Amniotic epithelial cell (primary cell): Measurements from ENCODE around the gene FCRL5.
"Not testable (repeated sequence)": the region's sequence is repeated elsewhere in the genome, so short reads cannot be mapped to it uniquely, and the experiment has no call there.

ENCODE experiments used
- DNase-seq: peaks from one replicate; pipeline ENCODE4 v3.0.0-alpha.2; 2010; ENCODE audit warnings: low read depth

Gene FCRL5

GRCh38 chr1:157487504-157487903, 64.8 kb downstream of the FCRL5 start:
- no peak for DNase-seq

DNA sequence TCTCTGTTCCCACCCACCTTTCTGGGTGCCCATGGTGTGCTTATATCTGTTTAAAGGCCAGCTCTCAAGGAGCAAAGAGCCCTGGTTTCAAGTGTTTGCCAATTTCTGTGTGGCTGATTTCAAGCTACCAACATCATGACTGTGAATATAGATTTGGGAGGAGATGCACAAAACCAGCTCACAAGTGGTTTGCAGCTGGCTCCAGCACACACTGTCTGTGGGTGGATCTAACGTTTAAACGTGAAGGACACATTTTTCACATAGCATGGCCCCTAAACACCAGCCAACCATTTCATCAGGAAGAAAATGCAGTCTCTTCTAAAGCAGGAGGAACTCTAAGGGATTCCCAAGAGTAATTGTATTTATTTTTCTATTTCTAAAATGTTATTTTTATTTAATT, 65.2 kb downstream of the FCRL5 start:
- DNase-seq = no peak

DNA sequence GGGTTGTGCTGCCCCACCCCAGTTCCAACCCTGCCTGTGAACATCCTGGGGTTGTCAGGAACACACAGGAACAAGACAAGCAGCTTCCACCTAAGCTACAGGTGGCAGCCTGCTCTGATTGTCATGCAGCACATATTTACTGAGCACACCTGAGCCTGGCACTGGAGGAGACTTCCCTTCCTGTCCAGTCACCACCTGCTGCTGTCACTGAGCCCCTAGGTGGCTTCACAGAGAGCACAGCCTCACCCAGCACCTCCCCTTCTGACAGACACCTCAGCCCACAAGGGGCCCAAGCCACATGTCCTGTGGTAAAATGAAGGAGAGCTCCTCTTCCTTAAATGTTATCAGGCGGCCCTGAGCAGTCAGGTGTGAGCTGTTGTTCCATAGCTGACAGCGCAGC, 65.9 kb downstream of the FCRL5 start:
- not testable (repeated sequence) for DNase-seq

DNA sequence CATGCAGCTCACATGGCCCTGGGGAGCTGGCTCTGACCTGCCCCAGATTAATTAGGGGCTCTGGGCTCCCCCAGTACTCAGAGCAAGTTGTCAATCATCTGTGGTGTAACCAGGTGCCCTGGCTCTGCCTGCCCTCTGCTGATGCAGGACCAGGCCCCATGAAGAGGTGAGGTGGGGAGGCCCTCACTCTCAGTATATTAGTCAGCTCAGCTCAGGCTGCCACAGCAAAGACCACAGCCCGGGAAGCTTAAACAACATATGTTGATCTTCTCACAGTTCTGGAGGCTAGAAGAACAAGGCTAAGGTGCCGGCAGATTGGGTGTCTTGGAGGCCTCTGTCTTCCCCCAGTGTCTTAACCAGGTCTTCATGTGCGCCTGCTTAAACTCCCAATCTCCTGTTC, 66.5 kb downstream of the FCRL5 start:
- no peak for DNase-seq

DNA sequence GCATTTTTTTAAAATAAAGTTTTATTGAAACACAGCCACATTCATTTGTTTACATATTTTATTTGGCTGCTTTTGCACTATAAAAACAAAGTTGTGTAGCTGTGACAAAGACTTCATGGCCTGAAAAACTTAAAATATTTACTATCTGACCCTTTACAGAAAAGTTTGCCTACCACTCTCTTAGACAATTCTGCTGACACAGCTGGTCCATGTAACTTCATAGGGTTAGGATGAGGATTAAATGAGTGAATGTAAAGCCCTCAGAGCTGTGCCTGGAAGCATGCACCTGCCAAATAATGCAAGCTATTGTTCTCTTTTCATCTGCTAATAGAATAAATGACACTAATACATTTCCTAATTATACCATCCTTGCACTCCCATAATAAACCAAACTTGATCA, 67.7 kb downstream of the FCRL5 start:
- DNase-seq = no peak

- DNase-seq = no peak
Observed at GRCh38 chr1:157483635-157484034, 68.7 kb downstream of the FCRL5 start.

DNA sequence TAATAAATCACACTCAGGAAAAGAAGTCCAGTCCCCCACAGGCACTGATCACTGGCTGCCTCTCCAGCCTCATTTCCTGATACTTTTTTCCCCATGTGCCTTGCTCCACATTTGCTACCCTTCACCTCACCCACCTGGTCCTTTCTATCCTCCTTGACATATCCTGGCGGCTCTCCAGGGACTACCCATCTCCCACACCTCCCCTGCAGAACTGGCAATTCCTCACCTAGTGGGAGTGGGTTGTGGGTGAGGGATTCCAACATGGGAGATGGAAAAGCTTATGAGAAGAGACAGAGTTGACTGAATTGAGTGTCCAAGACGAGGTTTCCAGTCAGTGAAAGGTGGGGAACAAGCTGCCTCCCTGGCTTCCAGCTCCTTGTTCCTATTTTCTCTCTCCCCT, 69.6 kb downstream of the FCRL5 start:
- DNase-seq = no peak

DNA sequence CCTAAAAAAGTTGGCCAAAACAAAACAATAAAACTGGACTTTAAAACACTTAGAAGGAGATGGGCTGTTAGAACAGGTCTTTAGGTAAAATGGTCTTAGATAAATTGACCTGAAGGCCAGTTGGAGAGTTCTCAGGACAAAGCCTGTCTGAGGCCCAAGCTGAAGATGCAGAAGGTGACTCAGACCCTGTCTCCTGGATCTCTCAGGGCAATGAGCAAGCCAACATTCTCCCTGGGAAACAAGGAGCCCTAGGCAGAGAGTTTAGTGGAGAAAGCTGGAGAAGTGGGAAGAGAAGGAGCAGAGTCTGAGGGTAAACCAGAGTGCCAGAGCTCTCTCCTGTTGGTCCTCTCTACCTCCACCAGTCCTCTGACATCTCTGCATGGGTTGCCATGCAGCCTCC, 70.1 kb downstream of the FCRL5 start:
- DNase-seq = no peak

- no peak for DNase-seq
Observed at GRCh38 chr1:157478030-157478429, 74.3 kb downstream of the FCRL5 start.

DNA sequence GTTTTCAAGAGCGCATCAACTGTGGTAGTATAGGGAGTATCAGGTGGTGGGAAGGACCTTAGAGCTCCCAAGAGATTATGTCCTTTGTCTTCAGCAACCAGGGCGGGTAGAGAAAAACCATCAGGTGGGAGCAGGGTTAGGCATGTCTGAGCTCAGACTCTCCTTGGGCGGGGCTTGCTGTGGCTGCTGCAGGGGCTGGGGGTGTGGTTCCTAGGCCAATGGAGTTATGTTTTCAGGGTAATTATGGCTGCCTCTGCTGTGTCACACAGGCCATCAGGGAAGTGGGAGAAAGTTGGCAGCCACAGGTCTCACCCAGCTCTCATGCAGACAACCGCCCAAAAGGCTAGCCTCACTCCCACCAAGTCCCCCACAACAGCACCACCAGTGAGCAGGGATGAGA, 74.9 kb downstream of the FCRL5 start:
- DNase-seq = no peak

DNA sequence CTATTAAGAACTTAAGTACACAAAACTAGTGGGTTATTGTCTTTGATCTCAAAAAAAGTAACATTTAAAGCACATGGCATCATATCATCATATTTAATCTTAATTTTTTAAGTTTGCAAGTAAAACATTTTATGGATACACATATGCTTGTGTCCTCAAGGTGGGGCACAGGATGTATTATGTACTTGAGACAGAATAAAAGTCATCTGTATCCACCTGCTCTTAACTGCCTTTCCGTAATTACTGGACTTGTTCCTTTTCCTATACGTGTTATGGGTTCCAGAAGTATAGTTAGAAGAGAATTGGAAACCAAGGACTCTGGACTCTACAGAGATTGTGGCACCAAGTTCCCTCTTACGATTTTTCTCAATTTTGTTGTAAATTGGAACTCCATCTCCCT, 79.4 kb downstream of the FCRL5 start:
- DNase-seq = no peak

GRCh38 chr1:157472056-157472701, 80.1 kb downstream of the FCRL5 start:
- no peak for DNase-seq

GRCh38 chr1:157471531-157471930, 80.8 kb downstream of the FCRL5 start:
- no peak for DNase-seq

- DNase-seq = no peak
Observed at GRCh38 chr1:157469752-157470675, 82.3 kb downstream of the FCRL5 start.

- no peak for DNase-seq
Observed at GRCh38 chr1:157469300-157469699, 83.0 kb downstream of the FCRL5 start.

- DNase-seq = no peak
Observed at GRCh38 chr1:157466011-157466410, 86.3 kb downstream of the FCRL5 start.
